Upper lobe of left lung (tissue), 6 donors: Measurements from ENCODE around the gene SCN4B. TPM values are rescaled to one million over a fixed set of nuclear protein-coding genes. Genes with fewer than 3 reads are reported as not detected.

Experiments used
- ATAC-seq, 2 donors: fragments of 200-7000 bp; cut with Tn5 transposase; one replicate each; pipeline ENCODE4 v1.9.1; 2022; ENCODE audit warnings: mild to moderate bottlenecking in 2 of 2, moderate library complexity in 2 of 2; ENCODE audit not compliant: low FRiP score in 2 of 2
- DNase-seq, 2 donors: peaks; one replicate each; pipeline ENCODE4 v3.0.0-alpha.2; 2019 to 2020
- H3K27ac ChIP-seq, 4 donors: fragments of 200-600 bp; sonication (generic); one replicate each; pipeline ENCODE4 v1.5.1; 2016 to 2019
- H3K27me3 ChIP-seq, 4 donors: fragments of 200-600 bp; sonication (generic); one replicate each; pipeline ENCODE4 v1.5.1; 2017 to 2019
- H3K36me3 ChIP-seq, 4 donors: fragments of 200-600 bp; sonication (generic); one replicate each; pipeline ENCODE4 v1.5.1; 2016 to 2019
- H3K4me1 ChIP-seq, 4 donors: fragments of 200-600 bp; sonication (generic); one replicate each; pipeline ENCODE4 v1.5.1; 2018 to 2019
- H3K4me3 ChIP-seq, 4 donors: fragments of 200-600 bp; sonication (generic); one replicate each; pipeline ENCODE4 v1.5.1; 2017 to 2019; ENCODE audit warnings: mild to moderate bottlenecking in 2 of 4, moderate library complexity in 1 of 4
- H3K9me3 ChIP-seq, 4 donors: fragments of 200-600 bp; sonication (generic); one replicate each; pipeline ENCODE4 v1.5.1; 2018 to 2019
- CTCF ChIP-seq, 6 experiments: fragments of 450-650 bp in 4 of 6; fragments of 200-600 bp in 2 of 6; sonication (generic) in 2 of 6; IDR thresholded peaks; one replicate each; pipeline ENCODE4 v1.5.1; 2016 to 2019; ENCODE audit warnings: antibody characterized with exemption in 6 of 6
- EP300 ChIP-seq, 4 donors: sonication (generic); formaldehyde crosslinking; IDR thresholded peaks; one replicate each; pipeline ENCODE4 v1.5.1; 2017; ENCODE audit warnings: antibody characterized with exemption in 4 of 4, control low read depth in 2 of 4
- POLR2A ChIP-seq, 4 donors: fragments of 450-650 bp; IDR thresholded peaks; one replicate each; pipeline ENCODE4 v1.5.1; 2016 to 2017; ENCODE audit warnings: antibody characterized with exemption in 4 of 4, mild to moderate bottlenecking in 2 of 4
- POLR2AphosphoS5 ChIP-seq, 2 donors: sonication (generic); formaldehyde crosslinking; IDR thresholded peaks; one replicate each; pipeline ENCODE4 v1.5.1; 2017; ENCODE audit warnings: antibody characterized with exemption in 2 of 2
- WGBS, 2 donors: methylation state at CpG; one replicate each; pipeline ENCODE4 v1.1.5; 2017 to 2018; 5-methylcytosine and 5-hydroxymethylcytosine counted together
- total RNA-seq, 6 donors: library from RNA; depleted of rRNA in 4 of 6; stranded (reverse); fragments of >200 nt in 4 of 6; gene quantifications; one replicate each; pipeline versions ENCODE4 v1.1.0 to v1.2.1, GENCODE V29; 2016 to 2021
- donor health status: DM: no; HTN: no; CAD: no; lungs with moderate emphysema.
- donor health status: DM: no; HTN: yes; CAD: no; lungs with severe emphysema.

The SCN4B gene
- total RNA-seq, 6 donors from 2014 or later, result under 0.01 to 5.5 (median 3.3) TPM

GRCh38 chr11:118135051-118135795 lies 17.4 kb downstream of the SCN4B start:
- Histone ChIP-seq H3K36me3 (no peaks in the 10 kb centered on the region), H3K27me3 (no peaks in the 10 kb centered on the region), H3K9me3 (no peaks in the 10 kb centered on the region), H3K4me1 (no peaks in the 10 kb centered on the region), H3K4me3 (no peak overlapping the region), H3K27ac (no peak overlapping the region)
- no peak for TF ChIP-seq CTCF (IDR thresholded peaks at IDR 0.05)
- TF ChIP-seq POLR2AphosphoS5 (IDR thresholded peaks at IDR 0.05), result no peak
- no peak for TF ChIP-seq EP300 (IDR thresholded peaks at IDR 0.05)
- TF ChIP-seq POLR2A (IDR thresholded peaks at IDR 0.05), result no peak
- DNase-seq, result no peak
- 83 to 86% methylated on average over 1 to 7 of the region's 7 CpGs for WGBS, 2 donors
- no peak for ATAC-seq

GRCh38 chr11:118133816-118134215 lies 18.8 kb downstream of the SCN4B start:
- Histone ChIP-seq H3K36me3 (no peaks in the 10 kb centered on the region), H3K27me3 (no peaks in the 10 kb centered on the region), H3K27ac (no peak overlapping the region), H3K4me1 (peaks cover 0 to 3% (median 0%) of the 10 kb centered on the region in 4 donors), H3K4me3 (no peak overlapping the region), H3K9me3 (no peaks in the 10 kb centered on the region)
- WGBS, 2 donors, result 89 to 93% methylated on average over 10 of the region's 10 CpGs
- TF ChIP-seq CTCF (IDR thresholded peaks at IDR 0.05), result no peak
- no peak for TF ChIP-seq POLR2AphosphoS5 (IDR thresholded peaks at IDR 0.05)
- TF ChIP-seq EP300 (IDR thresholded peaks at IDR 0.05), result no peak
- no peak for TF ChIP-seq POLR2A (IDR thresholded peaks at IDR 0.05)
- DNase-seq (no peak), ATAC-seq (no peak)

DNA sequence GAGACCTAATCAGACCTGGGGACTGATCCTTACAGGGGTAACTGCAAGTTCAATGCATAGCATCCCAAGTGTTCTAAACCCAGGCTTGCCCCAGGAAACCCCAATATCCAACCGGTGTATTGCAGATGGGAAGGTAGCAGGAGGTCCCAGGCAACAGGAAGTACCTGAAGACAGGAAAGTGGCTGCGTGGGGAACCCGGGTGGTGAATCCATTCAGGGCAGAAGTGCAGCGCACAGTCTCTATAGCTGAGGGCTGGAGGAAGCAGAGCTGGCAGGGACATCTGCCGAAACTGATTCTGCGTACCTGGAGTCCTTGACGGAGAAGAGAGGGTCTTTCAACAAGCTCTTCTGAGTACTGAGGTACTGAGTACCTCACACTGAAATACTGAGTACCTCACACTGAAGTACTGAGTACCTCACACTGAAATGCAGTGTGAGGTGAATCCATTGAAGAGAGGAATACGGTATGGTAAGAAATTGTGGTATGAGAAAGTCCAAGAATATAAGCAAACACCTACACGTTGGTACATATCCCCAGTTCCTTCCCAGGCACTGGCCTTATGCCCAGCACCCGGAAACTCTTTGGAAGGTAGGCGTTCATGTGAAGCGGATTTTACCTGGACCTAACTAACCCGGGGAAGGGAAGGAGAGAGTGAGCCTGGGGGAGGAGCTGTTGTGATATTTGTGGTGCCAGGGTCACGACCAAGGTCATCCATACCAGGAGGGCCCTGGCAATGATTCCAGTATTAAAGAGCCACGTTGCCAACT lies 20.1 kb downstream of the SCN4B start:
- DNase-seq (no peak), ATAC-seq (no peak)
- Histone ChIP-seq H3K4me3 (no peak overlapping the region), H3K27ac (no peak overlapping the region), H3K4me1 (peaks cover 0 to 3% (median 0%) of the 10 kb centered on the region in 4 donors), H3K36me3 (no peaks in the 10 kb centered on the region), H3K9me3 (no peaks in the 10 kb centered on the region), H3K27me3 (no peaks in the 10 kb centered on the region)
- TF ChIP-seq POLR2AphosphoS5 (IDR thresholded peaks at IDR 0.05) (no peak), CTCF (IDR thresholded peaks at IDR 0.05) (no peak), POLR2A (IDR thresholded peaks at IDR 0.05) (no peak), EP300 (IDR thresholded peaks at IDR 0.05) (no peak)
- 76 to 80% methylated on average over 15 of the region's 15 CpGs for WGBS, 2 donors

- WGBS, 2 donors, result 56% methylated on average over 6 of the region's 6 CpGs
- peaks cover 0 to 3% (median 0%) of the 10 kb centered on the region in 4 donors for H3K4me1 ChIP-seq
- H3K27me3 ChIP-seq, result no peaks in the 10 kb centered on the region
- no peak for TF ChIP-seq EP300 (IDR thresholded peaks at IDR 0.05)
- TF ChIP-seq CTCF (IDR thresholded peaks at IDR 0.05), result no peak
- no peak for TF ChIP-seq POLR2A (IDR thresholded peaks at IDR 0.05)
- no peak for TF ChIP-seq POLR2AphosphoS5 (IDR thresholded peaks at IDR 0.05)
- no peaks in the 10 kb centered on the region for H3K36me3 ChIP-seq
- DNase-seq (no peak), ATAC-seq (peak in 1 of 2 donors; percentile 36)
- H3K9me3 ChIP-seq, result no peaks in the 10 kb centered on the region
- H3K4me3 ChIP-seq, result no peak overlapping the region
- H3K27ac ChIP-seq, result no peak overlapping the region
Observed at GRCh38 chr11:118129471-118130172, 23.0 kb downstream of the SCN4B start.
